ENCODE results near the gene SLC43A2.
"Not testable (repeated sequence)": the region's sequence is repeated elsewhere in the genome, so short reads cannot be mapped to it uniquely, and the experiment has no call there.

The SLC43A2 gene

DNA sequence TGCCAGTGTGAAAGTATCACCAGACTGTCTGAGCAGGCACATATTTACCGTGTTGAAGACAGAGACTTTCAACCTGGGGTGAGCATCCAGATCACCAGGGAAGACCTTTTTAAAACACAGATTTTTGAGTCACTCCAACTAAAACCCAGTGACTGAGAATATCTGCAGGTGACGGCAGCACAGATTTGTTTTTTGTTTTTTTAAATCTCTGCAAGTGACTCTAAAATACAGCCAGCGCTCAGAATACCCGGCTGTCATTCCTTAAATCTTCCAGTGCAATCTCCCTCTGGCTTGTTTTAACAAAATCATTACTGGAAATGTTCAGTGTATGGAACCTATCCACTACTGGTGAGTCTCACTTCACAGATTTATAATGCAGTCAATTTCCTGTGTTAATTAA lies 92.9 kb downstream of the SLC43A2 start:
- DNase-seq (ENCODE audit: low spot score): no peak

DNA sequence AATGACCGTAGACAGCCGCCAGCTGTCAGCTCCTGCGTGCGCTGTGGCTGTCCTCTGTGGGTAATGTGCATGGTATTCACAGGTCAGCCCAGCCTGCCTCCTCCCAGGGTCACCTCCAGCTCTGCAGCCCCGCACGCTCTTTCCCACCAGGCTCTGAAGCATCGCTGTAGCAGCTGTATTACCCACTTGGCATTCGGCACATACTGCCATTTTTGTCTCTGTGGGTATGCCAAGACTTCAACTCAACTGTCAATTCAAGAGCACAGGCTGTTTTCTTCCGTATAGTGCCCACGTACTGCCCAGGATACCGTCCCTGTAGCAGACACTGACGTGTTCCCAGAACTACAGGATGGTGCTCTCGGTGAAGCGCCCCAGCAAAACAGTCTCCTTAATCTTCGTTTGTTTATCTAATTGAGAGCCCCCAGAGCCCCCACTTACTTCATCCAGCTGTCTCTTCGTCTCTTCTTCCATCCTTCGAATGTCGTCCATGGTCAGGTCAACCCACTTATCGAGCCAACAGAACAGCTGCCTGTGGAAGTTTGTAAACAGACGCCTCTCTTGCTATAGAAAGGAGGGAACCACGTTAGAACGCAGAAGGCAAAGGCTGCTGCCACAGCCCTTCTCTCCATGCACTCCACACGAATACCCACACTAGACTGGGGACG lies 94.8 kb downstream of the SLC43A2 start:
- DNase-seq (ENCODE audit: low spot score): no peak

- DNase-seq (ENCODE audit: low spot score): no peak
These were observed 95.6 kb downstream of the SLC43A2 start for GRCh38 chr17:1532836-1533602.

DNA sequence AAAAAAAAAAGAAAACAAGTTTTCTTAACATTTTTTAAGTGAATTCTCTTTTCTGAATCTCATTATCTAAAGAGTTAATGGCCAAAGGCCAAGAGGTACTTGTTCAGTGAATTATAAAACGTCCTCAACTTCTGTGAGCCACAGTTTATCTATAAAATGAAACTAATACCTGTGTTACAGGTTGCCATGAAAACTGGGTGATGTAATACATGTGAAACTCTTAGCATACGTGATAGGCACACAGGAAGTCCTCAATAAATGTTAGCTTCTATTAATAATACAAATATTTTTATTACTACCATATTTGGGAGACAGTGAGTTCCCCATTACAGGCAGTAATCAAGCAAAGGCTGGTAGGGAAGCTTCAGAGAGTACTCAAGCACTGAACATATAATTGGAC lies 98.8 kb downstream of the SLC43A2 start:
- DNase-seq (ENCODE audit: low spot score): no peak

- DNase-seq (ENCODE audit: low spot score): not testable (repeated sequence)
These were observed 101.8 kb downstream of the SLC43A2 start for GRCh38 chr17:1526876-1527275.

DNA sequence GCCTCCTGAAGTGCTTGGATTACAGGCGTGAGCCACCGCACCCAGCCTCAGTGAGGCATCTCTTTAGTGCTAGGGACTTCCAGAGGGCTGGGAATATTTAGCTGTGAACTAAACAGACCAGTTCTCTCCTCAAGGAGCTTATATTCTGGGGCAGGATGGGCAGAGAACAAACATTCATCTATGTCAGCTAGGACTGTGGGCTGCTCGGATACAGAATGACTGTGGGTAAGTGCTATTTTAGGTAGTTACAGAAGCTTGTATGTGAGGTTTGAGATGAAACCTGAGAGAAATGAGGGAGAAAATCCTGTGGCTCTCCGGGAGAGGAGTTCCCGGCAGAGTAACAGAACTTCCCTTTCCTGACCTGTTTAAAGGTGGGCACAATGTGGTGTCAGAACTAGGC lies 106.0 kb downstream of the SLC43A2 start:
- DNase-seq (ENCODE audit: low spot score): no peak

DNA sequence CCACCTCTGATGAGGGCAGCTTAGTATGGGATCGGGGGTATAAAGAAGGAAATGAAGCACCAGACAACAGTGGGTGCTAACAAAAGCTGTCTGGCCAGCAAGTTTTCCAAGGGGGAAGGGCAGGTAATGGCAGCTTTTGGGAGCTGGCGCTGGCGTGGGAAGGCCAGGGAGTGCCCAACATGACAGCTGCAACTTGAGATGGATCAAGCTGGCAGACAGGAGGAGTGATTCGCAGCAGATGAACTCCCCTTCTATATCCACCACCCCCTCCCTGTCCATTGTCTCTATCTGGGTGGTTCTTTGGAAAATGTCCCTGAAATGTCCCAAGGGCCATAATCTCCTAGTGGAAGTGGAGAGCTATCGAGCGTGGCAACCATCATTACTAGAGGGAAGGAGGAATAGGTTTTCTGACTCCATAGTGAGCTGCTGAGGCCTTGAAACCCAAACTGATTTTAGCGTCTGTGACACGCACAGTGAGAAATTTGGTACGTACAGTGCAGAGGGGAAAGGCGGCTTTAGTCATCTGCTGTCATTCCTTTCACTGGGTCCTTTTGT lies 107.5 kb downstream of the SLC43A2 start:
- DNase-seq (ENCODE audit: low spot score): no peak

DNA sequence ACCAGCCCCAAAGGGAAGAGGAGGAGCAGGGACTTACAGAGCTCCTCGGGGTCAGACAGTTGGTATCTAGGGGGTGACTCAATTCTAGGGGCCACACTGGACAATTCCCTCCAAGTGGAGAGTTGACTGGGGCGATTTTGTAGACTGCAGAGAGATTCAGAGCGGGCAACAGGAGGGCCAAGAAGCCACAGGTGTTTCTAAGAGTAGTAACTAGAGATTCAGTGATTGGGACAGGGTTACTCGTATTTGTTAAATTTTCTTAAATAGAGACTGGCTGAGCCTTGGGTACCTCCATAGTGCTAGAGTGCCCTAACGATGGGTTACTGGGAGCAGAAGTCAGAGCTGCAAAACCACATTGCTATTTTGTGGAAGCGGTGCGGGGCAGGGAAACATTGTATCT lies 109.0 kb downstream of the SLC43A2 start:
- no peak for DNase-seq (ENCODE audit: low spot score)
